Pancreas (tissue), 10 donors: ENCODE measurements around the gene CBLC. TPM values are rescaled to one million over a fixed set of nuclear protein-coding genes. Genes with fewer than 3 reads are reported as not detected.

Source experiments
- ATAC-seq, 4 donors: fragments of 200-7000 bp; cut with Tn5 transposase; one replicate each; pipeline versions ENCODE4 v1.8.0 to v1.9.1; 2020; ENCODE audit warnings: mild to moderate bottlenecking in 4 of 4, moderate library complexity in 4 of 4
- DNase-seq, 6 donors: peaks; one replicate each; pipeline ENCODE4 v3.0.0-alpha.2; 2020
- FAIRE-seq: peaks from 2 replicates; lab custom pipeline; 2012; peaks lifted over from hg19 to GRCh38; lab: Jason Lieb, UNC
- H3K27ac ChIP-seq, 4 donors: fragments of 200-600 bp; sonication (generic); 1 replicate in 3 of 4; 2 replicates in 1 of 4; pipeline versions ENCODE4 v1.5.0 to v1.8.0; 2020
- H3K27me3 ChIP-seq, 4 donors: fragments of 200-600 bp; one replicate each; pipeline ENCODE4 v1.8.0; 2021
- H3K36me3 ChIP-seq, 3 donors: fragments of 200-600 bp; sonication (generic) in 1 of 3; one replicate each; pipeline versions ENCODE4 v1.5.0 to v1.8.0; 2020 to 2021
- H3K4me1 ChIP-seq, 3 donors: fragments of 200-600 bp; one replicate each; pipeline ENCODE4 v1.8.0; 2021
- H3K4me3 ChIP-seq, 4 donors: fragments of 200-600 bp; sonication (generic) in 2 of 4; one replicate each; pipeline versions ENCODE4 v1.5.0 to v1.8.0; 2020 to 2021
- H3K9me3 ChIP-seq, 4 donors: fragments of 200-600 bp; one replicate each; pipeline ENCODE4 v1.8.0; 2021
- WGBS, 2 donors: extraction: QIAGEN DNeasy Blood & Tissue Kit; methylation state at CpG; one replicate each; pipeline ENCODE4 v1.1.7; 2013; 5-methylcytosine and 5-hydroxymethylcytosine counted together
- intact Hi-C, 3 donors: fragments of 100-400 bp; cut with DNase I; formaldehyde crosslinking; loops; one replicate each; pipeline versions ENCODE4 v1.11.1 to v1.14.2; 2022
- polyA plus RNA-seq, 2 donors: library from polyadenylated mRNA; stranded (reverse); fragments of 200-250 nt; gene quantifications; one replicate each; pipeline ENCODE4 v1.2.3, GENCODE V29; 2013
- total RNA-seq, 6 donors: library from RNA; stranded (reverse); fragmentation: NEBNext Ultra II Directional in 4 of 6; extraction: Animal tissue kit (Norgen Biotek cat#: 25700) in 4 of 6; gene quantifications; one replicate each; pipeline versions ENCODE4 v1.2.1 to v1.2.4, GENCODE V29; 2021 to 2023
- TF ChIP-seq, protein P1 (sequence below), 4 donors: fragments of 200-600 bp; sonication (generic) in 3 of 4; IDR thresholded peaks; one replicate each; pipeline versions ENCODE4 v1.5.0 to v1.8.0; 2021; ENCODE audit warnings: antibody characterized with exemption in 4 of 4
- donor health status: healthy with polysubstance abuse.
- donor health status: DM: no; HTN: no; CAD: no; lungs with moderate emphysema.
- donor health status: DM: no; HTN: no; CAD: no.
- donor health status: control.
- donor health status: control.
- donor health status: Bipolar disorder and iron deficiency.
- donor health status: DM: yes; HTN: yes; CAD: no.
- donor health status: DM: no; HTN: no; CAD: no.
- donor health status: DM: no; HTN: no; CAD: no.
- donor health status: DM: yes; HTN: yes; CAD: no.

CBLC gene, protein sequence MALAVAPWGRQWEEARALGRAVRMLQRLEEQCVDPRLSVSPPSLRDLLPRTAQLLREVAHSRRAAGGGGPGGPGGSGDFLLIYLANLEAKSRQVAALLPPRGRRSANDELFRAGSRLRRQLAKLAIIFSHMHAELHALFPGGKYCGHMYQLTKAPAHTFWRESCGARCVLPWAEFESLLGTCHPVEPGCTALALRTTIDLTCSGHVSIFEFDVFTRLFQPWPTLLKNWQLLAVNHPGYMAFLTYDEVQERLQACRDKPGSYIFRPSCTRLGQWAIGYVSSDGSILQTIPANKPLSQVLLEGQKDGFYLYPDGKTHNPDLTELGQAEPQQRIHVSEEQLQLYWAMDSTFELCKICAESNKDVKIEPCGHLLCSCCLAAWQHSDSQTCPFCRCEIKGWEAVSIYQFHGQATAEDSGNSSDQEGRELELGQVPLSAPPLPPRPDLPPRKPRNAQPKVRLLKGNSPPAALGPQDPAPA
- total RNA-seq (10 to 100 TPM; 10.1 to 14.8 (median 12.1) TPM), polyA plus RNA-seq (10 to 100 TPM; 16.5 to 29.7 TPM)

GRCh38 chr19:44777715-44778347 is at the start of gene CBLC:
CBLC (plus strand) TSS chr19:44777890; CDS start chr19:44777932, 42 bp downstream.
- intact Hi-C loops = loop anchor here in 1 of 3 donors (10.0 kb wide), 1 partner anchor 93 kb away; no protein-coding TSS in a partner anchor
- peak; percentile 88 to 96 (median 92) for DNase-seq
- TF ChIP-seq, protein P1, sequence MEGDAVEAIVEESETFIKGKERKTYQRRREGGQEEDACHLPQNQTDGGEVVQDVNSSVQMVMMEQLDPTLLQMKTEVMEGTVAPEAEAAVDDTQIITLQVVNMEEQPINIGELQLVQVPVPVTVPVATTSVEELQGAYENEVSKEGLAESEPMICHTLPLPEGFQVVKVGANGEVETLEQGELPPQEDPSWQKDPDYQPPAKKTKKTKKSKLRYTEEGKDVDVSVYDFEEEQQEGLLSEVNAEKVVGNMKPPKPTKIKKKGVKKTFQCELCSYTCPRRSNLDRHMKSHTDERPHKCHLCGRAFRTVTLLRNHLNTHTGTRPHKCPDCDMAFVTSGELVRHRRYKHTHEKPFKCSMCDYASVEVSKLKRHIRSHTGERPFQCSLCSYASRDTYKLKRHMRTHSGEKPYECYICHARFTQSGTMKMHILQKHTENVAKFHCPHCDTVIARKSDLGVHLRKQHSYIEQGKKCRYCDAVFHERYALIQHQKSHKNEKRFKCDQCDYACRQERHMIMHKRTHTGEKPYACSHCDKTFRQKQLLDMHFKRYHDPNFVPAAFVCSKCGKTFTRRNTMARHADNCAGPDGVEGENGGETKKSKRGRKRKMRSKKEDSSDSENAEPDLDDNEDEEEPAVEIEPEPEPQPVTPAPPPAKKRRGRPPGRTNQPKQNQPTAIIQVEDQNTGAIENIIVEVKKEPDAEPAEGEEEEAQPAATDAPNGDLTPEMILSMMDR (IDR thresholded peaks at IDR 0.05) = no peak
- peak; percentile 96 to 98 (median 98) for ATAC-seq
- peak within 1 kb of the TSS; percentile 51 to 76 (median 70) for H3K27ac ChIP-seq
- H3K4me1 ChIP-seq = no peaks in the 10 kb centered on the region
- H3K9me3 ChIP-seq = no peaks in the 10 kb centered on the region
- no peaks in the 10 kb centered on the region for H3K36me3 ChIP-seq
- peak within 1 kb of the TSS; percentile 48 to 73 (median 69) for H3K4me3 ChIP-seq
- no peaks in the 10 kb centered on the region for H3K27me3 ChIP-seq
- no peak for FAIRE-seq
- 2 to 3% methylated on average over 38 to 47 of the region's 47 CpGs for WGBS, 2 donors

GRCh38 chr19:44728178-44728577 is 49.5 kb upstream of the CBLC start:
- intact Hi-C loops = no loop called here

GRCh38 chr19:44729516-44730033 is 48.1 kb upstream of the CBLC start:
- no peak for FAIRE-seq
- ATAC-seq = no peak
- WGBS, 2 donors = 93 to 98% methylated on average over 8 of the region's 8 CpGs
- H3K4me3 ChIP-seq = no peak overlapping the region
- DNase-seq = no peak
- peaks cover 0 to 12% (median 10%) of the 10 kb centered on the region in 3 donors for H3K4me1 ChIP-seq
- no peak overlapping the region for H3K27ac ChIP-seq
- H3K9me3 ChIP-seq = no peaks in the 10 kb centered on the region
- H3K36me3 ChIP-seq = no peaks in the 10 kb centered on the region
- H3K27me3 ChIP-seq = no peaks in the 10 kb centered on the region
- TF ChIP-seq, protein P1 (IDR thresholded peaks at IDR 0.05) = no peak
- intact Hi-C loops = no loop called here

More at GRCh38 chr19:44728178-44728577, 49.5 kb upstream of the CBLC start:
- Histone ChIP-seq H3K27ac (no peak overlapping the region), H3K4me1 (peaks cover 8 to 18% (median 11%) of the 10 kb centered on the region in 3 donors), H3K36me3 (no peaks in the 10 kb centered on the region), H3K9me3 (no peaks in the 10 kb centered on the region), H3K4me3 (no peak overlapping the region), H3K27me3 (no peaks in the 10 kb centered on the region)
- no peak for ATAC-seq
- no peak for DNase-seq
- WGBS, 2 donors = 74 to 84% methylated on average over 6 of the region's 6 CpGs
- FAIRE-seq = no peak
- TF ChIP-seq, protein P1 (IDR thresholded peaks at IDR 0.05) = no peak

- 87 to 96% methylated on average over 5 of the region's 5 CpGs for WGBS, 2 donors
- TF ChIP-seq, protein P1 (IDR thresholded peaks at IDR 0.05) = no peak
- intact Hi-C loops = no loop called here
- Histone ChIP-seq H3K27ac (no peak overlapping the region), H3K4me3 (no peak overlapping the region), H3K9me3 (no peaks in the 10 kb centered on the region), H3K4me1 (peaks cover 0 to 1% (median 0%) of the 10 kb centered on the region in 3 donors), H3K27me3 (no peaks in the 10 kb centered on the region), H3K36me3 (no peaks in the 10 kb centered on the region)
- ATAC-seq = no peak
- no peak for FAIRE-seq
- DNase-seq = no peak
Observed at GRCh38 chr19:44731081-44731480, 46.6 kb upstream of the CBLC start.
